ENCODE measurements around the gene MYRFL.

GRCh38 chr12:69888901-69889300 is 63.9 kb downstream of the MYRFL start:
- TF ChIP-seq CTCF (IDR thresholded peaks at IDR 0.05; ENCODE audit: low read depth, low read length, poor library complexity, severe bottlenecking) (no peak), EZH2phosphoT487 (IDR thresholded peaks at IDR 0.05; ENCODE audit: borderline replicate concordance, low read length) (no peak)

Data from DOHH2 (cell line).